HG03565 (cell line): Measurements from ENCODE around the gene PGA5.
"Not testable (repeated sequence)": the region's sequence is repeated elsewhere in the genome, so short reads cannot be mapped to it uniquely, and the experiment has no call there.

Source experiments
- ATAC-seq: cut with Tn5 transposase; IDR thresholded peaks from one replicate; pipeline ENCODE4 v1.9.1; 2021; ENCODE audit warnings: mild to moderate bottlenecking, moderate library complexity; ENCODE audit not compliant: unreplicated experiment

PGA5 gene

GRCh38 chr11:61240875-61241274, at the start of gene PGA5:
Gene PGA5, plus strand, starts transcription at chr11:61241175. Its CDS starts 52 bp downstream, at chr11:61241227.
- ATAC-seq: not testable (repeated sequence)

DNA sequence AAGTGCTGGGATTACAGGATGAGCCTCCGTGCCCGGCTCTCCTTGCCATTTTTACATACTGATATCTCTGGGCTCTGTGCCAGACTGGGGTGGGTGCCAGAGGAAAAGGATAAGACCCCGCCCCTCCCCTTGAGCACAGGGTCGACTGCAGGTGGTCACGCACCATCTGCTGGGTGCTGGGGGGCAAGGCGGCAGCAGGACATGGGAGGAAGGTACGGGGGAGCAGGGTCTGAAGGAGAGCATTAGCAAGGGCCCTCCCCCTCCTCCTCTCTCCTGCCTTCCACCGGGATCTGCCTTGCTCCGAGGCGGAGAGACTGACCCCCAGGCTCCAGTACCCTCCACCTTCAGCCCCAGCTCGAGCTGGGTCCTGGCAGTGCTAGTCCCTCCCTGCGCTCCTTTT, 47.4 kb upstream of the PGA5 start:
- ATAC-seq: no peak

GRCh38 chr11:61194169-61194671, 46.8 kb upstream of the PGA5 start:
- ATAC-seq: no peak

DNA sequence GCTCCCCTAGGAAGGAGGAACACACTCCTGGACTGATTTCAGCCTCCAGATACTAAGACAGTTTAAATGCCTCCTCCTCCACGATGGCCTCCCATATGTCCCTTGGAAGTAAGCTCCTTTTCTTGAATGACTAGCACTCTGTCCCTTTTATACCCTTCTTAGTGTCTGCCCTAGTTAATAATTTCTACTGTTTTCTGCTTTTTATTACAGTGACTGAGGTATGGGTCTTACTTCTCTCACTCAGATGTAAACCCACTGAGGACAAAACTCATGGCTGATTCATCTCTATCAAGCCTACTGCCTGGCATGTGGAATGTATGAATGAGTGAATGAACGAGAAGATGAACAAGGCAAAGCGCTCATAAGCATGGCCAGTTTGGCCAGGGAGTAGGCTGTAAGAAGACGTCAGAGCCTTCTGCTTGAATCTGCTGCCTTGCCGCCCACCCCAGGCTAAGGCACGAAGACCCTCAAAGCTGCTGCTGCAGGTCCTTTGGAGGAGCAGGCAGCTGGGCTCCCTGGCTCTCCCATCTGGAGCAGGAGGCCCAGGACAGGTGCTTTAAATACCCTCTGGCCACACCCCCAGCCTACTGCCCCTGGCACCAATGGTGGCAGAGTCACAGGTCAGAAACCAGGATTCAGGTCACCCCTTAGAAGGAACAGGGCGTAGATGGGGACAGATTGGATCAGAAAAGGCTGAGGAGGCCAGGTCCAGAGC, 45.8 kb upstream of the PGA5 start:
- no peak for ATAC-seq

- no peak for ATAC-seq
Measured at GRCh38 chr11:61195719-61196118, 45.3 kb upstream of the PGA5 start.

- ATAC-seq: no peak
Measured at GRCh38 chr11:61198361-61198760, 42.6 kb upstream of the PGA5 start.

- no peak for ATAC-seq
Measured at GRCh38 chr11:61198948-61199523, 41.9 kb upstream of the PGA5 start.

DNA sequence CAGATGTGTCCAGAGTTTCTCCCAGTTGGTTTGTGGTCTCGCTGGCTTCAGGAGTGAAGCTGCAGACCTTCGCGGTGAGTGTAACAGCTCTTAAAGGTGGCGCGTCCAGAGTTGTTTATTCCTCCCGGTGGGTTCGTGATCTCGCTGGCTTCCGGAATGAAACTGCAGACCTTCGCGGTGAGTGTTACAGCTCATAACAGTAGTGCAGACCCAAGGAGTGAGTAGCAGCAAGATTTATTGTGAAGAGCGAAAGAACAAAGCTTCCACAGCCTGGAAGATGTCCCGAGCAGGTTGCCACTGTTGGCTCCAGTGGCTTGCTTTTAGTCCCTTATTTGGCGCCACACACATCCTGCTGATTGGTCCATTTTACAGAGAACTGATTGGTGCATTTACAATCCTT, 39.5 kb upstream of the PGA5 start:
- ATAC-seq: no peak

GRCh38 chr11:61202950-61203746, 37.8 kb upstream of the PGA5 start, which contains the start of gene PGA3:
Gene PGA3, plus strand, starts transcription at chr11:61203515. Its CDS starts 50 bp downstream, at chr11:61203565.
- ATAC-seq: not testable (repeated sequence)

DNA sequence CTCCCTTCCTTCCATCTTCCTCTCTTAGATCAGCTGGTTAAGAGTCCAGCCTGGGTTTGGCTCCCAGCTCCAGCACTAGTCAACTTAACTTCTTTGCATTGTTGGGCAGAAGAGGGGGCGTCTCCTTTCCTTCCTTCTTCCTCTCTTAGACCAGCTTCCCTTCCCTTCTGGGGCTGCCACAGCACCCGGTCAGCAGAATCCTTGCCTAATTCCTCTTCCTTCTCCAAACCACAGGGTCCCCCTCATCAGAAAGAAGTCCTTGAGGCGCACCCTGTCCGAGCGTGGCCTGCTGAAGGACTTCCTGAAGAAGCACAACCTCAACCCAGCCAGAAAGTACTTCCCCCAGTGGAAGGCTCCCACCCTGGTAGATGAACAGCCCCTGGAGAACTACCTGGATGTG, 37.1 kb upstream of the PGA5 start:
- not testable (repeated sequence) for ATAC-seq

GRCh38 chr11:61204502-61205059, 36.4 kb upstream of the PGA5 start:
- not testable (repeated sequence) for ATAC-seq

- not testable (repeated sequence) for ATAC-seq
Measured at GRCh38 chr11:61207636-61208310, 33.2 kb upstream of the PGA5 start.

DNA sequence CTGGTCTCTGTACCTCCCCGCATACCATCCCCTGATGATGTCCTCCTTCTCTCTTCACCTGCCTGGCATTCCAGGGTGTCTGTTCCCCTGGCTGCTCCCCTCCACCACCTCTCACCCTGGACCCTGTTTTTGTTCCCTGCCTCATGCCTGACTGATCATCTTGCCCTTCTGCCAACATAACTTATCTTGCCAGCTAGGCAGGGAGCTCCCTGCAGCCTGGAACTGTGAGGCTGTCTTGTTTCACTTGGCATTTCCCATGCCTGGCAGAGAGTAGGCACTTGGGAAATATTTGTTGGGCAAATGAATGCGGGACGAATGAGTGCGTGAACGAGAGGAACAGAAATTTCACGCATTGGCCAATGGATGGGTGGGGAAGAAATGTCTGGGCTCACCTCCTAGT, 30.3 kb upstream of the PGA5 start:
- ATAC-seq: not testable (repeated sequence)

DNA sequence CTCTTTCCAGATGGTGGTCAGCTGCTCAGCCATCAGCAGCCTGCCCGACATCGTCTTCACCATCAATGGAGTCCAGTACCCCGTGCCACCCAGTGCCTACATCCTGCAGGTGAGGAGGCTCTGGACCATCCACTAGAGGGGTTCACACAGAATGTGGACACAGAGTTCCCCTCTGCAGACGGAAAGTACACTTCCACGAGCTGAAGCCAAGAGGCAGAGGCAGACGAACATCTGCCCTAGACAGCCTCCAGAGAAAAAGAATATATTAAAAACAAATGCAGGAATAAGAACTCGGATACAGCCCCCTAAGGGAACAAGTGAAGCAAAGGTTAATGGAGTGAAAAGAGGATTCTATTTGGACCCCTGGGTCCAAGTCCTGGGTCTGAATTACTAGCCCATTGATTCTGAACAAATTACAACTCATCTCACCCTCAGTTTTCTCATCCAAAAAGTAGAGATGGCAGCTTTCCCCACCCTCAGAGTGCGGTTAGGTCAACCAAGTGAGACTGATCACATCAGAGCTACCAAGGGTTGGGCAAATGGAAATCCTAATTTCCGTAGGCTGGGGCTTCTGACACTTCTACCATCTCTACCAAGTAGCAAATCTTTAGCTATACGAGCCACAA, 29.5 kb upstream of the PGA5 start:
- ATAC-seq: not testable (repeated sequence)

DNA sequence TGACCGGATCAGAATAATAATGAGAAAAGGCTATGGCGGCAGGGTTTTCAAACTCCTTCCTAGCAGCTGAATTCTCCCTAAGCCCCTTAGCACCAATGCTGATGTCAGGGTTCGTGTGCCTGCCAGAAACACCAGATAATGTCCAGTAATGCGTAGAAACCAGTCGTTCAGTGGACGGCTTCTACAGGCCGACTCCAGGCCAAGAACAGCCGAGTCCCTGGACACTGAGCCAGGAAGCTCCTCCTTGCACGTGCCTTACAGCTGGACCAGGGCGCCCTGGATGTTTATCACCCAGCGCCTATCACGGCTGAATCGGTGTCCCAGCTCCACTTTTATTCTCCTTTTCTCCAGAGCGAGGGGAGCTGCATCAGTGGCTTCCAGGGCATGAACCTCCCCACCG, 28.8 kb upstream of the PGA5 start:
- ATAC-seq: not testable (repeated sequence)

DNA sequence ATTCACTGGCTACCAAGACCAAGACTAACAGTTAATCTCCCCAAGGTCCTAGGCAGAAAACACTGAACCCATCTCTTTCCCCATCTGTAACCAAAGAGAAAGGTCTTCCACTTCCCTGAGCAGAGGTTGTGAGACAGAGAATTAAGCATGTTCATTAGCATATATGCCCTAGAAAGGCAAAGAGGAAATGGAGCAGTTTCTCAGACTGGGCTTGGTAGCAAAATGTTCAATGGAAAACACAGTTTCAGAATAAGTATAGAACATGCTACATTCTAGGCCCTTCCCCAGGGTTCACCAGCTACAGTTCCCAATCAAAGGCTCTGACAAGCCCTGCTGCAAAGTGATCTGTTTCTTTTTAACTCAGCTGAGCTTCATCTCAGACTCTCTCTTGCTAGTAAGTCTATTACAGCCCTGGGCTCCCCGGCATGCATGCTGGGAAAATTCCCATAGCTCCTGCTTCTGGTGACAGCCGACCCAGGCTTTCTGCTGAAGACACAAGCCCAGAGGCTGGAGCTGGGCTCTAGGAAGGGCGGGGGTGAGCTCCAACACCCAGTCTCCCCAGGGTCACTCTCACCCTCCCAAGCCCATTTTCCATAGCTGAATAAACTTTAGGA, 27.2 kb upstream of the PGA5 start:
- not testable (repeated sequence) for ATAC-seq

GRCh38 chr11:61218306-61218705, 22.7 kb upstream of the PGA5 start:
- ATAC-seq: not testable (repeated sequence)

- not testable (repeated sequence) for ATAC-seq
Measured at GRCh38 chr11:61219016-61219415, 22.0 kb upstream of the PGA5 start.

DNA sequence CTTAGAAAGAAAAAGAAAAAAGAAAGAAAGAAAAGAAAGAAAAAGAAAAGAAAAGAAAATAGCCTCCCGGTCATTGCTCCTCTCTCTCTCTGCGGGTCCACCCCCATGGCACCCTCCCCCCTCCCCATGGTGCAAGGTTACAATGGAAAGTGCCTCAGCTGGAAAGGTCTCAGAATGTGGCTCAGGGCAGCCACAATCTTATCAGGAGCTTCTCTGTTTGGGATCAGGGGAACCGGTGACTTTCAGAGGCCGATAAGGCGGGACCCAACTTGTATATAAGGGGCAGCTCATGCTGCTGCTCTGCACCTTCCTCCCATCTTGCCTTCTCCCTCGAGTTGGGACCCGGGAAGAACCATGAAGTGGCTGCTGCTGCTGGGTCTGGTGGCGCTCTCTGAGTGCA, 18.9 kb upstream of the PGA5 start, which contains the start of gene PGA4:
Gene PGA4 (plus strand): TSS at position 301 of the 400 bp plus-strand sequence. CDS start 54 bp downstream, at position 355.
- not testable (repeated sequence) for ATAC-seq
